Fibroblast of peridontal ligament (primary cell): ENCODE data around the gene PTPRR.
A peak's percentile ranks its signal among the peaks of the same experiment; 100 is the strongest.
"Not testable (repeated sequence)": the region's sequence is repeated elsewhere in the genome, so short reads cannot be mapped to it uniquely, and the experiment has no call there.

ENCODE experiments used
- DNase-seq: peaks from one replicate; pipeline ENCODE4 v3.0.0-alpha.2; 2010; ENCODE audit errors: extremely low read depth

Gene PTPRR

GRCh38 chr12:70747445-70748260 lies 172.9 kb downstream of the PTPRR start:
- no peak for DNase-seq

GRCh38 chr12:70745048-70745447 lies 175.5 kb downstream of the PTPRR start:
- DNase-seq = no peak

- no peak for DNase-seq
Observed at GRCh38 chr12:70744178-70744577, 176.4 kb downstream of the PTPRR start.

- no peak for DNase-seq
Observed at GRCh38 chr12:70741256-70741655, 179.3 kb downstream of the PTPRR start.

GRCh38 chr12:70739756-70740155 lies 180.8 kb downstream of the PTPRR start:
- no peak for DNase-seq

- DNase-seq = no peak
Observed at GRCh38 chr12:70736351-70737133, 184.0 kb downstream of the PTPRR start.

GRCh38 chr12:70735197-70735596 lies 185.3 kb downstream of the PTPRR start:
- not testable (repeated sequence) for DNase-seq

GRCh38 chr12:70733385-70733784 lies 187.2 kb downstream of the PTPRR start:
- peak; percentile 76 for DNase-seq

- DNase-seq = no peak
Observed at GRCh38 chr12:70732287-70732686, 188.3 kb downstream of the PTPRR start.

GRCh38 chr12:70730675-70731180 lies 189.8 kb downstream of the PTPRR start:
- DNase-seq = no peak

GRCh38 chr12:70724444-70724843 lies 196.1 kb downstream of the PTPRR start:
- DNase-seq = no peak

- DNase-seq = no peak
Observed at GRCh38 chr12:70722584-70723343, 197.8 kb downstream of the PTPRR start.

GRCh38 chr12:70721656-70722357 lies 198.7 kb downstream of the PTPRR start:
- DNase-seq = no peak

GRCh38 chr12:70721216-70721615 lies 199.3 kb downstream of the PTPRR start:
- no peak for DNase-seq

GRCh38 chr12:70719672-70720420 lies 200.7 kb downstream of the PTPRR start:
- DNase-seq = peak; percentile 49

GRCh38 chr12:70719071-70719470 lies 201.5 kb downstream of the PTPRR start:
- DNase-seq = no peak

- DNase-seq = no peak
Observed at GRCh38 chr12:70711831-70712230, 208.7 kb downstream of the PTPRR start.

GRCh38 chr12:70709022-70709421 lies 211.5 kb downstream of the PTPRR start:
- DNase-seq = no peak

- DNase-seq = no peak
Observed at GRCh38 chr12:70706611-70707010, 213.9 kb downstream of the PTPRR start.

- DNase-seq = no peak
Observed at GRCh38 chr12:70698345-70698744, 222.2 kb downstream of the PTPRR start.
